Trophoblast cell (in vitro differentiated cells and primary cell): ENCODE measurements around the gene C9orf153.

ENCODE experiments used
- DNase-seq, 2 donors: peaks; one replicate each; pipeline ENCODE4 v3.0.0-alpha.2; 2016
- H2AFZ ChIP-seq: 2 replicates; pipeline ENCODE4 v1.6.1; 2013; ENCODE audit warnings: low read length, moderate library complexity, mild to moderate bottlenecking; ENCODE audit not compliant: insufficient read depth, poor library complexity
- H2AK5ac ChIP-seq: 2 replicates; pipeline ENCODE4 v1.6.1; 2013; ENCODE audit warnings: mild to moderate bottlenecking, low read length
- H2BK120ac ChIP-seq: 2 replicates; pipeline ENCODE4 v1.6.1; 2013; ENCODE audit warnings: low read length, mild to moderate bottlenecking, moderate library complexity; ENCODE audit not compliant: insufficient read depth, poor library complexity
- H2BK12ac ChIP-seq: 2 replicates; pipeline ENCODE4 v1.6.1; 2013; ENCODE audit warnings: mild to moderate bottlenecking, low read length, moderate library complexity
- H2BK5ac ChIP-seq: 2 replicates; pipeline ENCODE4 v1.6.1; 2013; ENCODE audit warnings: low read length, low read depth, moderate library complexity, mild to moderate bottlenecking; ENCODE audit not compliant: poor library complexity
- H3K14ac ChIP-seq: 2 replicates; pipeline ENCODE4 v1.6.1; 2013; ENCODE audit warnings: mild to moderate bottlenecking, low read length
- H3K18ac ChIP-seq: 2 replicates; pipeline ENCODE4 v1.6.1; 2013; ENCODE audit warnings: mild to moderate bottlenecking, low read length
- H3K23ac ChIP-seq: 2 replicates; pipeline ENCODE4 v1.6.1; 2013; ENCODE audit warnings: low read length
- H3K27ac ChIP-seq: 2 replicates; pipeline ENCODE4 v1.5.1; 2013; ENCODE audit warnings: low read depth, mild to moderate bottlenecking, inconsistent platforms, low read length, moderate library complexity
- H3K27me3 ChIP-seq: 2 replicates; pipeline ENCODE4 v1.6.1; 2013; ENCODE audit warnings: inconsistent platforms, mild to moderate bottlenecking, low read length, moderate library complexity; ENCODE audit not compliant: insufficient read depth
- H3K36me3 ChIP-seq, 2 experiments: 1 replicate in 1 of 2; 2 replicates in 1 of 2; pipeline ENCODE4 v1.6.1; 2013; ENCODE audit warnings: low read length in 2 of 2, mild to moderate bottlenecking in 2 of 2, moderate library complexity in 1 of 2; ENCODE audit not compliant: insufficient read depth in 2 of 2, control insufficient read depth in 1 of 2
- H3K4ac ChIP-seq: 2 replicates; pipeline ENCODE4 v1.6.1; 2013; ENCODE audit warnings: low read depth, mild to moderate bottlenecking, low read length, moderate library complexity
- H3K4me1 ChIP-seq, 2 experiments: 1 replicate in 1 of 2; 2 replicates in 1 of 2; pipeline ENCODE4 v1.6.1; 2013; ENCODE audit warnings: low read length in 2 of 2, mild to moderate bottlenecking in 2 of 2, moderate library complexity in 1 of 2; ENCODE audit not compliant: insufficient read depth in 2 of 2, control insufficient read depth in 1 of 2
- H3K4me2 ChIP-seq: 2 replicates; pipeline ENCODE4 v1.6.1; 2013; ENCODE audit warnings: inconsistent platforms, mild to moderate bottlenecking, low read length, moderate library complexity
- H3K4me3 ChIP-seq: 2 replicates; pipeline ENCODE4 v1.5.1; 2013; ENCODE audit warnings: mild to moderate bottlenecking, low read depth, low read length, inconsistent platforms
- H3K79me1 ChIP-seq: one replicate; pipeline ENCODE4 v1.6.1; 2013; ENCODE audit warnings: low read length
- H3K79me2 ChIP-seq: 2 replicates; pipeline ENCODE4 v1.6.1; 2013; ENCODE audit warnings: low read length, mild to moderate bottlenecking; ENCODE audit not compliant: control insufficient read depth, insufficient read depth, poor library complexity
- H3K9ac ChIP-seq: 2 replicates; pipeline ENCODE4 v1.6.1; 2013; ENCODE audit warnings: mild to moderate bottlenecking, low read length
- H3K9me3 ChIP-seq: 2 replicates; pipeline ENCODE4 v1.6.1; 2013; ENCODE audit warnings: low read depth, mild to moderate bottlenecking, control low read depth, inconsistent platforms, low read length; ENCODE audit not compliant: insufficient read depth
- H4K12ac ChIP-seq: 2 replicates; pipeline ENCODE4 v1.6.1; 2013; ENCODE audit warnings: low read depth, mild to moderate bottlenecking, low read length, moderate library complexity
- H4K8ac ChIP-seq: 2 replicates; pipeline ENCODE4 v1.6.1; 2013; ENCODE audit warnings: low read depth, mild to moderate bottlenecking, low read length, moderate library complexity
- H4K91ac ChIP-seq: one replicate; pipeline ENCODE4 v1.6.1; 2013; ENCODE audit warnings: low read depth, mild to moderate bottlenecking, low read length, moderate library complexity
- WGBS: extraction: QIAGEN DNeasy Blood & Tissue Kit; methylation state at CpG from one replicate; pipeline ENCODE4 v1.1.7; 2013; ENCODE audit warnings: missing lambda C conversion rate; ENCODE audit not compliant: insufficient read length, insufficient coverage; ENCODE audit errors: extremely low coverage; 5-methylcytosine and 5-hydroxymethylcytosine counted together

Gene C9orf153

GRCh38 chr9:86217076-86217755 is 42.2 kb downstream of the C9orf153 start:
- Histone ChIP-seq H3K14ac (no peak overlapping the region), H3K36me3 (no peaks in the 10 kb centered on the region), H3K4me1 (no peaks in the 10 kb centered on the region), H3K23ac (no peak overlapping the region), H3K27ac (no peak overlapping the region), H4K12ac (no peak overlapping the region), H4K91ac (no peak overlapping the region), H3K4me3 (no peak overlapping the region), H3K4ac (no peak overlapping the region), H2BK120ac (no peak overlapping the region), H2BK5ac (no peak overlapping the region), H2AK5ac (no peak overlapping the region), H3K79me2 (no peaks in the 10 kb centered on the region), H4K8ac (no peak overlapping the region), H2AFZ (no peak overlapping the region), H3K9ac (no peak overlapping the region), H3K18ac (no peak overlapping the region), H3K9me3 (no peaks in the 10 kb centered on the region), H3K79me1 (no peaks in the 10 kb centered on the region), H2BK12ac (no peak overlapping the region), H3K27me3 (no peaks in the 10 kb centered on the region), H3K4me2 (no peak overlapping the region)
- WGBS = no CpG with 5 or more reads among the region's 7 CpGs
- no peak for DNase-seq

DNA sequence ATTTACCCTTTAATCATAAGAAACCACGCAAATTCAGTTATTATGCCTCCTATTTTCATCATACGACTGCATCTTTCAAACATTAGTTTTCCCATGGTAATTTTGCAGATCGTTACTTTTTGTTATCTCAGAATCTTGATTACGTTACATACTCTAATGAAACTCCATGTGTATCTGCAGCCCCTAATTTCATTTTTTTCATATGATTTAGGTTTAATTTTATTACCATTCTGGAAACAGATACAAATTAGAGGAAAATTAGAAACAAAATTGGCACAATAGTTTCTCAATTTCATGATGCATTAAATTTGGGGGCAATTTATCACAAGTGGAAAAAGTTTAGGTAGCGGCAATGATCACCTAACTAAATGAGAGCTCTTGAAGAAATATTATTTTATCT is 52.3 kb downstream of the C9orf153 start:
- Histone ChIP-seq H3K9ac (no peak overlapping the region), H4K12ac (no peak overlapping the region), H2BK5ac (no peak overlapping the region), H3K4me3 (no peak overlapping the region), H3K23ac (no peak overlapping the region), H2AK5ac (no peak overlapping the region), H3K18ac (no peak overlapping the region), H3K4me1 (peaks cover 0 to 2% of the 10 kb centered on the region in 2 experiments), H3K36me3 (no peaks in the 10 kb centered on the region), H3K79me2 (no peaks in the 10 kb centered on the region), H3K79me1 (no peaks in the 10 kb centered on the region), H3K4ac (no peak overlapping the region), H3K14ac (no peak overlapping the region), H3K9me3 (no peaks in the 10 kb centered on the region), H4K8ac (no peak overlapping the region), H2BK120ac (no peak overlapping the region), H2BK12ac (no peak overlapping the region), H3K4me2 (no peak overlapping the region), H3K27me3 (no peaks in the 10 kb centered on the region), H2AFZ (no peak overlapping the region), H3K27ac (no peak overlapping the region), H4K91ac (no peak overlapping the region)
- no peak for DNase-seq
- no CpG with 5 or more reads among the region's 5 CpGs for WGBS

DNA sequence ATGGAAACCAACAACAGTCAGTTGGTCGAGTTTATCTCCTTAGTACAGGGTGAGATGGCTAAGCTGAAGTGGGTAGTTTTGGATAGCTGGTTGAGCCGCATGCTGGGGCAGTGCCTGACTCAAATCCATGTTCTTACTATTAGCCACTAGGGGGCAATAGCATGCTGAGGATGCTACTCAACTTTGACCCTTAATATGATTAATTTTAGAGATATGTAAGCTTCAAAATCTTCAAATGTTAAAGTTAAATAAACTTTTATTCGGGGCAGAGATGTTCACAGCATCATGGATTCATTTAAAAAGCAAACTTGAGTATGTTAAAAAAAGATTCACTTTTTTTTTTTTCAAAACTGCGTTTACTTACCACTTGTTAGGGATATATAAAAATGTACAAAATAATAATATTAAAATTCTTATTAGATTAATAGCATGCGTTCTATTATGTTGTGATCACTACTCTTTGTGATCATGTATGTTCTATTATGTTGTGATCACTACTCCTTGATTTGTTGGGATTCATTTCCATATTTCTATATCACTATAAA is 57.0 kb downstream of the C9orf153 start:
- peak; percentile 25 to 70 for DNase-seq

DNA sequence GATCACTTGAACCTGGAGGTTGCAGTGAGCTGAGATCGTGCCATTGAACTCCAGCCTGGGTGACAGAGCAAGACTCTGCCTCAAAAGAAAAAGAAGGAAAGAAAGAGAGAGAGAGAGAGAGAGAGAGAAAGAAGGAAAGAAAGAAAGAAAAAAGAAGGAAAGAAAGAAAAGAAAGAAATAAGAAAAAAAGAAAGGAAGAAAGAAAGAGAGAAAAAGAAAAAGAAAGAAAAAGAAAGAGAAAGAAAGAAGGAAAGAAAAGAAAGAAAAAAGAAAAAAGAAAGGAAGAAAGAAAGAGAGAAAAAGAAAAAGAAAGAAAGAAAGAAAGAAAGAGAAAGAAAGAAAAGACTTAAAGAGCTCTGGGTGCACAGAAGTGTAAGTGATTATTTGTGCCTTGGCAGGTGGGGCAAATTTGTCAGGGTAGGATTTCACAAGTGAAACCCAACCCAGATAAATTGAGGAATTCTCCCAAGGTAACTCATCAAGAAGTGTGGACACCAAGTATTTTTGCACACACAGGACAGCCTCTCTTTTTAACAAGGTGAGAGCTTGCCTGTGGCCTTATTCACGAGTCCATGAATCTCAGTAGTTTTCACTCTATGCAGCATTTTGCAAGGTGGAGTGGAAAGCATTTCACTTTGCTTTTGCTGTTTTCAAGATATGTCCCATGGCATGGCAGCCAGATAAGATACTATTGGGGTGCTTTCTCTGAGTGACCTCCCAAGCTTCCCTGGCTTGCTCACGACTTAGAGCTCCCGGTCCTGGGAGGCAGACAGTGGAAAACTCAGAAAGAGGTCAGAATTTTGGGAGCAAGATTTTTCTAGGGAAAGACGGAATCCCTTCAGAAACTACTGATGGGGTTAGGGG is 57.8 kb downstream of the C9orf153 start:
- no CpG with 5 or more reads among the region's 5 CpGs for WGBS
- H3K27me3 ChIP-seq = no peaks in the 10 kb centered on the region

More for the DNA sequence above, 57.0 kb downstream of the C9orf153 start:
- WGBS = no CpG with 5 or more reads among the region's 5 CpGs
- Histone ChIP-seq H3K4me1 (peaks cover 0 to 2% of the 10 kb centered on the region in 2 experiments), H3K4ac (no peak overlapping the region), H2BK120ac (no peak overlapping the region), H3K18ac (no peak overlapping the region), H3K23ac (no peak overlapping the region), H2AK5ac (no peak overlapping the region), H3K36me3 (no peaks in the 10 kb centered on the region), H4K8ac (no peak overlapping the region), H4K91ac (no peak overlapping the region), H2BK12ac (no peak overlapping the region), H3K9ac (no peak overlapping the region), H2BK5ac (no peak overlapping the region), H3K4me2 (no peak overlapping the region), H3K4me3 (no peak overlapping the region), H3K79me1 (no peaks in the 10 kb centered on the region), H3K27me3 (no peaks in the 10 kb centered on the region), H3K14ac (no peak overlapping the region), H4K12ac (no peak overlapping the region), H2AFZ (no peak overlapping the region), H3K9me3 (no peaks in the 10 kb centered on the region), H3K27ac (no peak overlapping the region), H3K79me2 (no peaks in the 10 kb centered on the region)

More for the DNA sequence above, 57.8 kb downstream of the C9orf153 start:
- Histone ChIP-seq H3K79me2 (no peaks in the 10 kb centered on the region), H2BK5ac (no peak overlapping the region), H3K18ac (no peak overlapping the region), H4K12ac (no peak overlapping the region), H3K4me2 (no peak overlapping the region), H2BK12ac (no peak overlapping the region), H3K36me3 (no peaks in the 10 kb centered on the region), H3K79me1 (no peaks in the 10 kb centered on the region), H4K8ac (no peak overlapping the region), H3K4me3 (no peak overlapping the region), H3K9me3 (no peaks in the 10 kb centered on the region), H2AFZ (no peak overlapping the region), H3K4me1 (peaks cover 0 to 2% of the 10 kb centered on the region in 2 experiments), H3K4ac (no peak overlapping the region), H3K9ac (no peak overlapping the region), H3K23ac (no peak overlapping the region), H3K14ac (no peak overlapping the region), H2BK120ac (no peak overlapping the region), H2AK5ac (no peak overlapping the region), H3K27ac (no peak overlapping the region), H4K91ac (no peak overlapping the region)
- DNase-seq = no peak
